NCI-H82 treated with DMSO at 0.1 percent for 48 hours (cell line): ENCODE results near the gene COPG2.
A peak's percentile ranks its signal among the peaks of the same experiment; 100 is the strongest.
"Not testable (repeated sequence)": the region's sequence is repeated elsewhere in the genome, so short reads cannot be mapped to it uniquely, and the experiment has no call there.

Experiments used
- DNase-seq: peaks from one replicate; lab custom pipeline; 2025; ENCODE audit not compliant: unreplicated experiment; lab: John Stamatoyannopoulos, UW

The COPG2 gene

GRCh38 chr7:130668258-130669084 is at the start of gene COPG2:
Gene COPG2 (minus strand): TSS chr7:130668748. CDS start chr7:130668668, 80 bp downstream.
- DNase-seq: peak; percentile 61

- no peak for DNase-seq
Measured at GRCh38 chr7:130712416-130712815, 43.9 kb upstream of the COPG2 start.

- DNase-seq: no peak
Measured at GRCh38 chr7:130708766-130709165, 40.2 kb upstream of the COPG2 start.

GRCh38 chr7:130708001-130708400 is 39.5 kb upstream of the COPG2 start:
- DNase-seq: no peak

GRCh38 chr7:130703851-130704250 is 35.3 kb upstream of the COPG2 start:
- no peak for DNase-seq

- DNase-seq: no peak
Measured at GRCh38 chr7:130701650-130702049, 33.1 kb upstream of the COPG2 start.

- no peak for DNase-seq
Measured at GRCh38 chr7:130700760-130701159, 32.2 kb upstream of the COPG2 start.

GRCh38 chr7:130699686-130700085 is 31.1 kb upstream of the COPG2 start:
- DNase-seq: no peak

GRCh38 chr7:130697820-130698219 is 29.3 kb upstream of the COPG2 start:
- DNase-seq: no peak

- DNase-seq: no peak
Measured at GRCh38 chr7:130695840-130696239, 27.3 kb upstream of the COPG2 start.

- not testable (repeated sequence) for DNase-seq
Measured at GRCh38 chr7:130692396-130692795, 23.8 kb upstream of the COPG2 start.

GRCh38 chr7:130689683-130690082 is 21.1 kb upstream of the COPG2 start:
- DNase-seq: no peak

GRCh38 chr7:130683026-130683425 is 14.5 kb upstream of the COPG2 start:
- DNase-seq: no peak

GRCh38 chr7:130674456-130674855 is 5.9 kb upstream of the COPG2 start:
- no peak for DNase-seq

- DNase-seq: no peak
Measured at GRCh38 chr7:130673066-130673465, 4.5 kb upstream of the COPG2 start.

- DNase-seq: no peak
Measured at GRCh38 chr7:130672146-130672545, 3.6 kb upstream of the COPG2 start.

GRCh38 chr7:130669085-130669700 is 645 bp upstream of the COPG2 start:
- DNase-seq: no peak

GRCh38 chr7:130667593-130668257 is 823 bp downstream of the COPG2 start:
- no peak for DNase-seq

- no peak for DNase-seq
Measured at GRCh38 chr7:130662426-130662825, 6.1 kb downstream of the COPG2 start.

- no peak for DNase-seq
Measured at GRCh38 chr7:130655286-130655685, 13.3 kb downstream of the COPG2 start.

- no peak for DNase-seq
Measured at GRCh38 chr7:130654850-130655249, 13.7 kb downstream of the COPG2 start.

- DNase-seq: no peak
Measured at GRCh38 chr7:130650611-130651120, 17.9 kb downstream of the COPG2 start.
